ENCODE data around the gene DPYSL5. TPM values are rescaled to one million over a fixed set of nuclear protein-coding genes. Genes with fewer than 3 reads are reported as not detected.

DPYSL5 gene
- polyA plus RNA-seq, 1 donor from 2014 or later = 111 TPM

DNA sequence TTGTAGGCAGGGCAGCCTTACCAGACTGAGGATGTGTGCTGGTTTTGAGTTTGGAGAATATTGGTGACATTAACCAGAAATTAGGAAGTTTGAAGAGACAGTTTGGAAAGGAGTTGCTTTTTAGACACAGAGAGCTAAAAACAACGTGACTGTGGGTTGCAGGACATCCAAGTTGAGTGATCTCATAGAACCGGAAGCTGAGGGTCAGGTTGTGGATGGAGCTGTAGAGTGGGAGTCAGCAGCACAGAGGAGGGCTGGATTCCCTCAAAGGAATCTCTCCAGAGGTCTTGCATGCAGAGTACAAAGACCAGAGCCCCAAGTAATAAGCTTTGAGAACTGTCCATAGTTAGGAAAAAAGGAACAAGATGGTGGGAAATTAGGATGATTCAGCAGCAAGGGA lies 131.8 kb downstream of the DPYSL5 start:
- H3K9me2 ChIP-seq (ENCODE audit: insufficient read depth, low read length) = no peaks in the 10 kb centered on the region
- H2AFZ ChIP-seq (ENCODE audit: low read depth, low read length) = no peak overlapping the region
- H3K79me2 ChIP-seq (replicated peaks; ENCODE audit: insufficient read depth, low read length) = peaks cover 62% of the 10 kb centered on the region
- H3K9ac ChIP-seq (ENCODE audit: low read length) = no peak overlapping the region
- no peak overlapping the region for H3K27ac ChIP-seq (ENCODE audit: low read length)
- H3K27me3 ChIP-seq (ENCODE audit: insufficient read depth, low read depth, low read length) = no peaks in the 10 kb centered on the region
- no peak for TF ChIP-seq RAD21 (conservative IDR thresholded peaks at IDR 0.05)
- TF ChIP-seq, protein P1, sequence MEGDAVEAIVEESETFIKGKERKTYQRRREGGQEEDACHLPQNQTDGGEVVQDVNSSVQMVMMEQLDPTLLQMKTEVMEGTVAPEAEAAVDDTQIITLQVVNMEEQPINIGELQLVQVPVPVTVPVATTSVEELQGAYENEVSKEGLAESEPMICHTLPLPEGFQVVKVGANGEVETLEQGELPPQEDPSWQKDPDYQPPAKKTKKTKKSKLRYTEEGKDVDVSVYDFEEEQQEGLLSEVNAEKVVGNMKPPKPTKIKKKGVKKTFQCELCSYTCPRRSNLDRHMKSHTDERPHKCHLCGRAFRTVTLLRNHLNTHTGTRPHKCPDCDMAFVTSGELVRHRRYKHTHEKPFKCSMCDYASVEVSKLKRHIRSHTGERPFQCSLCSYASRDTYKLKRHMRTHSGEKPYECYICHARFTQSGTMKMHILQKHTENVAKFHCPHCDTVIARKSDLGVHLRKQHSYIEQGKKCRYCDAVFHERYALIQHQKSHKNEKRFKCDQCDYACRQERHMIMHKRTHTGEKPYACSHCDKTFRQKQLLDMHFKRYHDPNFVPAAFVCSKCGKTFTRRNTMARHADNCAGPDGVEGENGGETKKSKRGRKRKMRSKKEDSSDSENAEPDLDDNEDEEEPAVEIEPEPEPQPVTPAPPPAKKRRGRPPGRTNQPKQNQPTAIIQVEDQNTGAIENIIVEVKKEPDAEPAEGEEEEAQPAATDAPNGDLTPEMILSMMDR (IDR thresholded peaks at IDR 0.05; ENCODE audit: poor library complexity, severe bottlenecking) = no peak
- TF ChIP-seq POLR2AphosphoS5 (IDR thresholded peaks at IDR 0.05) = no peak
- TF ChIP-seq MXI1 (conservative IDR thresholded peaks at IDR 0.05; ENCODE audit: poor library complexity, severe bottlenecking) = no peak
- TF ChIP-seq, protein P2, sequence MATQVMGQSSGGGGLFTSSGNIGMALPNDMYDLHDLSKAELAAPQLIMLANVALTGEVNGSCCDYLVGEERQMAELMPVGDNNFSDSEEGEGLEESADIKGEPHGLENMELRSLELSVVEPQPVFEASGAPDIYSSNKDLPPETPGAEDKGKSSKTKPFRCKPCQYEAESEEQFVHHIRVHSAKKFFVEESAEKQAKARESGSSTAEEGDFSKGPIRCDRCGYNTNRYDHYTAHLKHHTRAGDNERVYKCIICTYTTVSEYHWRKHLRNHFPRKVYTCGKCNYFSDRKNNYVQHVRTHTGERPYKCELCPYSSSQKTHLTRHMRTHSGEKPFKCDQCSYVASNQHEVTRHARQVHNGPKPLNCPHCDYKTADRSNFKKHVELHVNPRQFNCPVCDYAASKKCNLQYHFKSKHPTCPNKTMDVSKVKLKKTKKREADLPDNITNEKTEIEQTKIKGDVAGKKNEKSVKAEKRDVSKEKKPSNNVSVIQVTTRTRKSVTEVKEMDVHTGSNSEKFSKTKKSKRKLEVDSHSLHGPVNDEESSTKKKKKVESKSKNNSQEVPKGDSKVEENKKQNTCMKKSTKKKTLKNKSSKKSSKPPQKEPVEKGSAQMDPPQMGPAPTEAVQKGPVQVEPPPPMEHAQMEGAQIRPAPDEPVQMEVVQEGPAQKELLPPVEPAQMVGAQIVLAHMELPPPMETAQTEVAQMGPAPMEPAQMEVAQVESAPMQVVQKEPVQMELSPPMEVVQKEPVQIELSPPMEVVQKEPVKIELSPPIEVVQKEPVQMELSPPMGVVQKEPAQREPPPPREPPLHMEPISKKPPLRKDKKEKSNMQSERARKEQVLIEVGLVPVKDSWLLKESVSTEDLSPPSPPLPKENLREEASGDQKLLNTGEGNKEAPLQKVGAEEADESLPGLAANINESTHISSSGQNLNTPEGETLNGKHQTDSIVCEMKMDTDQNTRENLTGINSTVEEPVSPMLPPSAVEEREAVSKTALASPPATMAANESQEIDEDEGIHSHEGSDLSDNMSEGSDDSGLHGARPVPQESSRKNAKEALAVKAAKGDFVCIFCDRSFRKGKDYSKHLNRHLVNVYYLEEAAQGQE (IDR thresholded peaks at IDR 0.05; ENCODE audit: borderline replicate concordance) = no peak
- peaks cover 4% of the 10 kb centered on the region for H4K20me1 ChIP-seq (ENCODE audit: insufficient read depth)
- no peak overlapping the region for H3K4me2 ChIP-seq (ENCODE audit: low read length)
- H3F3A ChIP-seq (ENCODE audit: insufficient read depth, low read length, poor library complexity, severe bottlenecking) = no peaks in the 10 kb centered on the region
- H3K36me3 ChIP-seq (ENCODE audit: insufficient read depth, low read length) = no peaks in the 10 kb centered on the region
- H3K9me3 ChIP-seq (ENCODE audit: low read length) = no peaks in the 10 kb centered on the region
- H3K4me3 ChIP-seq (ENCODE audit: low read length) = no peak overlapping the region

DNA sequence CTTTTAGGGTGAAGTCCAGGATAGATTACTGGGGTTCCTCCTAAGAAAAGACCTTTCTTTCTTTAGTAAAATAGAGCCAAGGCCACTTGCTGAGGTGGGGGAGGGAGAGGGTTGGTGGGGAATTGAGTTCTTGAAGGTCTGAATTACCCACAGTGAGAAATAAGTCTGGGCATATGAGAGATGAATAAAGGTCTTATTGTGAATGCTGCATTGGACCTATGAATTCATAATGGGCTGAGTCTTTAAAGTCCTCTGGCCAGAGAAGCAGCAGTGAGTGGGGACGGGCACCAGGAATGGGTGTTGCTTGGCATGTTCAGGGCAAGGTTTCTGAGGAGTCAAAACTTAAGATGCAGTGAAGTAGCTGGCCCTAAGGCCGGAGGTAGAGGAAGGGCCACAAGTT lies 133.0 kb downstream of the DPYSL5 start:
- H3K4me3 ChIP-seq (ENCODE audit: low read length) = no peak overlapping the region
- no peaks in the 10 kb centered on the region for H3F3A ChIP-seq (ENCODE audit: insufficient read depth, low read length, poor library complexity, severe bottlenecking)
- H3K9ac ChIP-seq (ENCODE audit: low read length) = no peak overlapping the region
- H3K27me3 ChIP-seq (ENCODE audit: insufficient read depth, low read depth, low read length) = no peaks in the 10 kb centered on the region
- no peak overlapping the region for H2AFZ ChIP-seq (ENCODE audit: low read depth, low read length)
- H3K79me2 ChIP-seq (replicated peaks; ENCODE audit: insufficient read depth, low read length) = peaks cover 52% of the 10 kb centered on the region
- H3K27ac ChIP-seq (ENCODE audit: low read length) = no peak overlapping the region
- TF ChIP-seq TAF1 (IDR thresholded peaks at IDR 0.05; ENCODE audit: low read depth) (no peak), RAD21 (conservative IDR thresholded peaks at IDR 0.05) (no peak), SMC3 (conservative IDR thresholded peaks at IDR 0.05; ENCODE audit: poor library complexity) (no peak), EP300 (conservative IDR thresholded peaks at IDR 0.05; ENCODE audit: poor library complexity, severe bottlenecking) (no peak), EZH2 (IDR thresholded peaks at IDR 0.05; ENCODE audit: borderline replicate concordance, insufficient read depth, low read length, poor library complexity, severe bottlenecking) (no peak), MXI1 (conservative IDR thresholded peaks at IDR 0.05; ENCODE audit: poor library complexity, severe bottlenecking) (no peak), POLR2AphosphoS5 (IDR thresholded peaks at IDR 0.05) (no peak)
- TF ChIP-seq, protein P2 (IDR thresholded peaks at IDR 0.05; ENCODE audit: borderline replicate concordance) = no peak
- TF ChIP-seq, protein P1 (IDR thresholded peaks at IDR 0.05; ENCODE audit: poor library complexity, severe bottlenecking) = no peak
- peaks cover 4% of the 10 kb centered on the region for H4K20me1 ChIP-seq (ENCODE audit: insufficient read depth)
- H3K9me3 ChIP-seq (ENCODE audit: low read length) = no peaks in the 10 kb centered on the region
- no peak overlapping the region for H3K4me2 ChIP-seq (ENCODE audit: low read length)
- no peaks in the 10 kb centered on the region for H3K9me2 ChIP-seq (ENCODE audit: insufficient read depth, low read length)
- H3K36me3 ChIP-seq (ENCODE audit: insufficient read depth, low read length) = peaks cover 5% of the 10 kb centered on the region

All from neural cell (in vitro differentiated cells).